Lower leg skin (tissue), 4 donors: ENCODE measurements around the gene MLF2. TPM values are rescaled to one million over a fixed set of nuclear protein-coding genes. Genes with fewer than 3 reads are reported as not detected.

Source experiments
- DNase-seq, 2 donors: peaks; one replicate each; pipeline ENCODE4 v3.0.0-alpha.2; 2019; ENCODE audit warnings: low spot score in 2 of 2
- H3K4me3 ChIP-seq: fragments of 200-600 bp; sonication (generic); 2 replicates; pipeline ENCODE4 v1.5.1; 2017; ENCODE audit warnings: mild to moderate bottlenecking, low read depth; ENCODE audit not compliant: poor library complexity, severe bottlenecking
- CTCF ChIP-seq, 3 donors: fragments of 450-650 bp; IDR thresholded peaks; one replicate each; pipeline ENCODE4 v1.5.1; 2016; ENCODE audit warnings: antibody characterized with exemption in 3 of 3, mild to moderate bottlenecking in 3 of 3, moderate library complexity in 2 of 3
- POLR2A ChIP-seq, 2 donors: fragments of 450-650 bp; IDR thresholded peaks; one replicate each; pipeline ENCODE4 v1.6.1; 2016 to 2017; ENCODE audit warnings: antibody characterized with exemption in 2 of 2, mild to moderate bottlenecking in 1 of 2, moderate library complexity in 1 of 2
- WGBS, 2 donors: methylation state at CpG; one replicate each; pipeline ENCODE4 v1.1.5; 2018; 5-methylcytosine and 5-hydroxymethylcytosine counted together
- intact Hi-C: fragments of 100-400 bp; cut with DNase I; formaldehyde crosslinking; loops from one replicate; pipeline ENCODE4 v1.15.0; 2023; ENCODE audit warnings: low total_unique reads
- total RNA-seq, 4 donors: library from RNA; depleted of rRNA; stranded (reverse); fragments of >200 nt; gene quantifications; one replicate each; pipeline ENCODE4 v1.1.0, GENCODE V29; 2016

Gene MLF2
- total RNA-seq, 4 donors from 2014 or later = 140 to 196 (median 175) TPM

DNA sequence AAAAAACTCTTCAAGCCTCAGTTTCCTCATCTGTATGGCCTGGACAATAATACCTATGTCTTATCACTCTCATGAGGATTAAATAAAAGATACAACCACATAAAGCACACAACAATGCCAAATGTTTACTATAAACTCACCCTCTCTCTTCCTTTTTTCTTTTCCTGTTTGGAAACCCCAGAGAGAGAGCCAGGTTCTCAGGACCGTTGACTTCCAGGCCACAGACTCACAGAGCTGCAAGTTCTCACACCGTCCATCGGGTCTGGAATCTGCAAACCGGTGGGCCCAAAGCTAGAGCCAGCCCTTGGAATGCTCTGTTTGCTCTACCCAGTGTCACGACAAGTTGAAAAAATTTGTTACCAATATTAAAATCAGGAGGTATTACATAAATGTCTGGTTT is 31.8 kb upstream of the MLF2 start:
- intact Hi-C loops = no loop called here
- WGBS, 2 donors = 73 to 79% methylated on average over 5 of the region's 5 CpGs
- no peak for DNase-seq
- TF ChIP-seq POLR2A (IDR thresholded peaks at IDR 0.05) (no peak), CTCF (IDR thresholded peaks at IDR 0.05) (no peak)
- no peak overlapping the region for H3K4me3 ChIP-seq

GRCh38 chr12:6784296-6784695 is 31.4 kb upstream of the MLF2 start:
- DNase-seq = no peak
- no peak overlapping the region for H3K4me3 ChIP-seq
- intact Hi-C loops = no loop called here
- TF ChIP-seq CTCF (IDR thresholded peaks at IDR 0.05) (no peak), POLR2A (IDR thresholded peaks at IDR 0.05) (no peak)
- 73 to 80% methylated on average over 5 of the region's 5 CpGs for WGBS, 2 donors

DNA sequence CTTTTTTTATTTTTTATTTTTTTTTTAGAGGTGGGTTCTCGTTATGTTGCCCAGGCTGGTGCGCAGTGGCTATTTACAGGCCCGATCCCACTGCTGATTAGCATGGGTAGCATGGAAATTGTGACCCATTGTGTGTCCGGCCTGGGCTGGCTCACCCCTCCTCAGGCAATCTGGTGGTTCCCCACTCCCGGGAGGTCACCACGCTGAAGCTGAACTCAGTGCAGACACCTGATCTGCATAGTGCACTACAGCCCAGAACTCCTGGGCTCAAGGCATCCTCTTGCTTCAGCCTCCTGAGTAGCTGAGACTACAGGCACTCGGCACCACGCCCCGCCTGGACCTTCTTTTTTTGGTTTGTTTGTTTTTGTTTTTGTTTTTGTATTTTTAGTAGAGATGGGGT is 30.9 kb upstream of the MLF2 start:
- TF ChIP-seq POLR2A (IDR thresholded peaks at IDR 0.05) (no peak), CTCF (IDR thresholded peaks at IDR 0.05) (no peak)
- DNase-seq = no peak
- no peak overlapping the region for H3K4me3 ChIP-seq
- 92 to 95% methylated on average over 9 of the region's 9 CpGs for WGBS, 2 donors
- intact Hi-C loops = no loop called here

DNA sequence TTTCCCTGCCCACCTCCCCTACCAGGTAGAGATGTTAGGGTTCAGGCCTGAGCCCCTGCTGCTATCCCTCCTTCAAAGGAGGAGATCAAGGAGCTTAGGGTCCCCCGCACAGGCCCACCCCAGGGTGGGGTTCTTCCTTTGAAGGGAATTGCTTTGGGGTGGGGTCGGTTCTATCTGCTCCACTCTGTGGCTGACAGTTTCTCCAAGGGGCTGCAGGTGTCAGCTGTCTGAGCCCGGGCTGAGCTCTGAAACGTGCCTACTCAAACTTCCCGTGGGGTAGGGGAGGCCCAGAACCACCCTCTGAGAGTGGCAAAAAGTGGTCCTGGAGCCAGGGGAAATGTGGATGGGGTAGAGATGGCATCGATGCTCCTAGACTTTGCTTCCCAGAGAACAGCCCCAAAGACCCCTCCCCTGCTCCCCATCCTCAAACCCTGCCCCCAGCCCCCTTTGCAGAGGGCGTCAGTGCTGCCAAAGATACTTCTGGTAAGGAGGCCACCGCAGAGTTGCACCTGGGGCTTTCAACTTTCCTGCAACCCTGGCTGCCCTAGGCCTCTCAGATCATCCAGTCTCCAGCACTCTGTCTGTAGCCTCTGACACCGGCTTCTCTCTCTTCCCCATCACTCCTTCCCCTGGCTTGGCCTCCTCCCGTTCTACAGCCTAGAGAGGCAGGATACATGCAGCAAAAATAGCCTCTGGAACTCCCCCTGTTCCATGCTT is 30.1 kb upstream of the MLF2 start:
- intact Hi-C loops = no loop called here
- DNase-seq = no peak
- WGBS, 2 donors = 78 to 79% methylated on average over 10 of the region's 10 CpGs
- TF ChIP-seq POLR2A (IDR thresholded peaks at IDR 0.05) (no peak), CTCF (IDR thresholded peaks at IDR 0.05) (no peak)
- H3K4me3 ChIP-seq = no peak overlapping the region

- H3K4me3 ChIP-seq = no peak overlapping the region
- intact Hi-C loops = no loop called here
- TF ChIP-seq POLR2A (IDR thresholded peaks at IDR 0.05) (no peak), CTCF (IDR thresholded peaks at IDR 0.05) (no peak)
These were observed 29.2 kb upstream of the MLF2 start for GRCh38 chr12:6782119-6782518.

GRCh38 chr12:6780573-6780972 is 27.6 kb upstream of the MLF2 start:
- TF ChIP-seq POLR2A (IDR thresholded peaks at IDR 0.05) (no peak), CTCF (IDR thresholded peaks at IDR 0.05) (no peak)
- 89 to 91% methylated on average over 6 of the region's 6 CpGs for WGBS, 2 donors
- intact Hi-C loops = no loop called here
- no peak for DNase-seq
- H3K4me3 ChIP-seq = no peak overlapping the region

More at GRCh38 chr12:6782119-6782518, 29.2 kb upstream of the MLF2 start:
- WGBS, 2 donors = 75 to 82% methylated on average over 6 of the region's 6 CpGs
- no peak for DNase-seq
